GM21526 (cell line): ENCODE results near the gene TFDP2.
"Not testable (repeated sequence)": the region's sequence is repeated elsewhere in the genome, so short reads cannot be mapped to it uniquely, and the experiment has no call there.

ENCODE experiments used
- ATAC-seq: cut with Tn5 transposase; IDR thresholded peaks from one replicate; pipeline ENCODE4 v1.9.1; 2021; ENCODE audit warnings: moderate library complexity; ENCODE audit not compliant: unreplicated experiment, low FRiP score

The TFDP2 gene

DNA sequence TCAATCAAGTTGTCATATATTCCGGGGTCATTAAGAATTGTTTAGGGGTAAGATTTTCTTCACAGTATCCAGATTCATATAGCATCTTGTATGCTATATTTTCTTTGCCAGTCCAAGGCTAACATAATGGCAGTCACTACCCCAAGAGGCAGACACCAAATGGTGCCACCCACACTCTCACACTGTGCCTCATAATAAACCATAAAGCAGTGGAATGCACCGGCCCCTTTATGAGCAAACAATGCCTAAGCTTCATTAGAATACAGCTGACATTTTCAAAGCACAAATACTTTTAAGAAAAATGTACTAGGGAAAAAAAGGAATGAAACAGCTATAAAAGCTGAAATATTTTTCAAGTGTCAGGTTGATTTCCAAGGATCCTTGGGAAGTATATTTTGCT, 121.6 kb downstream of the TFDP2 start:
- peak; percentile 54 for ATAC-seq

GRCh38 chr3:142027300-142027699, 122.0 kb downstream of the TFDP2 start:
- ATAC-seq: no peak

- ATAC-seq: no peak
Observed at GRCh38 chr3:142026333-142026732, 123.0 kb downstream of the TFDP2 start.

DNA sequence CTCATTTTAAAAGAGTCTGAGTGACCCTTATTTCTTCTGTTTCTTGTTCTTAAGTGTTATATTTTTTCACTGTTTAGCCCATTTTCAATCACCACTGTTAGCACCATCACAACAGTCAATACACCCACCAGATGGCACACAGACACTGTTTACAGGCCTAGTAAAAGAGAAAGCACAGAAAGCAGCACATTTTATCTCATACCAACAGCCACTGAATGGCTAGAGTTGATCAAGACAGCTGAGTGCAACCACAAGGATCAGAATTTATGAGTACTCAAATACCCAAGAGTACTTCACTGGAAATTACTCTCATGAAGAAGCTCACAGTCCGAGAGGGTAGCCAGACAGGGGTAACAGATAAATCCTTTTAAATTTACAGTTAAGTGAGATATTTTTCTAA, 127.0 kb downstream of the TFDP2 start:
- ATAC-seq: no peak

- ATAC-seq: no peak
Observed at GRCh38 chr3:142021127-142021526, 128.2 kb downstream of the TFDP2 start.

DNA sequence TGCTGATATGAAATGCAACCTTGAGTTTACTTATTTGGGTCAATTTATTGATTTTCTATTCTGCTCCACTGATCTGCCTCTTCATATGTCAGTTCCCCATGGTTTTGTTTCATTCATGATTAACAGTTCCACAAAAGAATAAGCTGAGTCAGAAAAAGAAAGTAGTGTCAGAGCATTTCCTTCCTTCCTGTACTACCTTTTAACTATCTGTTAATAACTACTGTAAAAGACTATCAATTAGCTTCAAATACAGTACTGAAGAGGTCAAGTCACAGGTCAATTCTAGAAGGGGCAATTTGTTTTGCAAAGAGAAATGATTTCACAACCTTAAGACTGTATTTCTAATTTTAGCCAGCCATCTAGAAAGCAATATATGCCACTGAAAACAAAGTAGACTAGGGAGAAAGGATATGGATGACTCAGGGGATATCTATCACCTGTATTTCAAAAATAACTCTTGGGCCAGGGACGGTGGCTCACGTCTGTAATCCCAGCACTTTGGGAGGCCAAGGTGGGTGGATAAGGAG, 129.5 kb downstream of the TFDP2 start:
- ATAC-seq: peak; percentile 52

DNA sequence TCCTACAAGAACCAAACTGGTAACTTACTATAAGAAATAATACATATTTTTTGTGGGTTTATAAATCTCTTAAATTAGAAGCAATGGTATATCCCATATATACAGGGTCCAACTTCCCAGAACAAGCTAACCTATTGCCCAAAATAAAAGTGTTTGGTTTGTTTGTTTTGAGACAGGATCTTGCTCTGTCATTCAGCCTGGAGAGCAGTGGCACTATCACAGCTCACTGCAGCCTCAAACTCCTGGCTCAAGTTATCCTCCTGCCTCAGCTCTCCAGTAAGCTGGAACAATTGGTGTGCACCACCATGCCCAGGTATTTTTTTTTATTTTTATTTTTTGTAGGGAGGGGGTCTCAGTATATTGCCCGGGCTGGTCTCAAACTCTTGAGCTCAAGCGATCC, 135.4 kb downstream of the TFDP2 start:
- no peak for ATAC-seq

- no peak for ATAC-seq
Observed at GRCh38 chr3:142013326-142013980, 135.9 kb downstream of the TFDP2 start.

DNA sequence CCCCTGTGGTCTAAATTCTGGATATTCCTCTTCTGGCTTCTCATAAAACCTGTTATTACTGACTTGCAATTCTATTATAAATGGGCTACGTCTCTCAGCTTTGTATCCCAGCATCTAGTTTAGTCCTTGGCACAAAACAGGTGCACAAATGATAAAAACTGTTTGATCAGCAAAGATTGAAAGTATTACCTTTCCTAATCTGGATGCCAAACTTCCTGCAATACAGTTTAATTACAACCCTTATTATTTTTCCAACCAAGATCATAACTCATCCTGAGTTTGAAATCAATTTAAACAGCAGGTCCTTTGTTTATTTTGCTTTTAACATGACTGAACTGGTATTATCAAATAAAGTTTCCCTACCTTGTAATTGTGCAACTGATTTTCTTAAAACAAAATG, 140.3 kb downstream of the TFDP2 start:
- ATAC-seq: no peak

DNA sequence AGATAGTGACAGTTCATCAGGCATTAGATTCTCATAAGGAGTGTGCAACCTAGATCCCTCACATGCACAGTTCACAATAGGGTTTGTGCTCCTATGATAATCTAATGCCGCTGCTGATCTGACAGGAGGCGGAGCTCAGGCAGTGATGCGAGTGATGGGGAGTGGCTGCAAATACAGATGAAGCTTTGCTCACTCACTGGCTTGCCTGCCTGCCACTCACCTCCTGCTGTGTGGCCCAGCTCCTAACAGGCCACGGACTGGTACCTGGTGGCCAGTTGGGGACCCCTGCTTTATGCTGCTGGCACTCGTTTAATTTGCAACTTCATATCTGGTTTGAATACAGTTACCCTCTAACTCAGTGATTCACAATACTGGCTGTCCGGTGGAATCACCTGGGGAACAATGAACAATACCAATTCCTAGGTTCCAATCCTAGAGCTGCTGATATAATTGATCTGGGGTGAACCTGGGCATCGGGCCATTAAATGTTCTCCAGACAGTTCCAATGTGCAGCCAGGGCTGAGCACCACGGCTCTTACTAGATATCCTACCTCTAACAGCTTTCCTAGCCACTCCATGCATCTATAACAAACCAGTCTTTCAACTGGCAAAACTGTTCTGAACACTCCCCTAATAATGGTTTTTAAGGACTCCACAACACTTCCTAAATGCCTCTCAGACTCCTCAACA, 141.5 kb downstream of the TFDP2 start:
- no peak for ATAC-seq

DNA sequence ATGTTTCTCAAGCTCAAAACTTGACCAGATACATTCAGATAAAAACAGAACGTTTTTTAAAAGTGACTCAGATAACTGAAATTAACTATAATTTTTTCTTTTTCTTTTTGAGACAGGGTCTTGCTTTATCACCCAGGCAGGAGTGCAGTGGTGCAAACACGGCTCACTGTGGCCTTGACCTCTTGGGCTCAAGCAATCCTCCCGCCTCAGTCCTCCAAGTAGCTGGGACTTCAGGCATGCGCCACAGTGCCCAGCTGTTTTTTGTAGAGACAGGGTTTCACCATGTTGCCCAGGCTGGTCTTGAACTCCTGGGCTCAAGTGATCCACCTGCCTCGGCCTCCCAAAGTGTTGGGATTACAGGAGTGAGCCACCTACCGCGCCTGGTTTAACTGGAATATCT, 144.4 kb downstream of the TFDP2 start:
- ATAC-seq: not testable (repeated sequence)

- ATAC-seq: no peak
Observed at GRCh38 chr3:142004025-142004424, 145.3 kb downstream of the TFDP2 start.

DNA sequence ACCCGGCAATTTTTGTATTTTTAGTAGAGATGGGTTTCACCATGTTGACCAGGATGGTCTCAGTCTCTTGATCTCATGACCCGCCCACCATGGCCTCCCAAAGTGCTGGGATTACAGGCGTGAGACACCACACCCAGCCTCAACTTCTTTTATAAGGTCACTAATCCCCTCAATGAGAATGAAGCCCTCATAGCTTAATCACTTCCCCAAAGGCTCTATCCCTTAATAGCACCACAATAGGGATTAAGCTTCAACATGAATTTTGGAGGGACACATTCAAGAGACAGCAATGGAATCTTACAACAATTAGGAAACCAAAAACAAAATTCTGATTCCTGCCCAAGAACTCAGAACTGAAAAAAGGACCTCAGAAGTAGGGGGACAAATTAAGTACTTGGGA, 146.1 kb downstream of the TFDP2 start:
- no peak for ATAC-seq

- ATAC-seq: no peak
Observed at GRCh38 chr3:142000325-142000870, 148.9 kb downstream of the TFDP2 start.

- ATAC-seq: no peak
Observed at GRCh38 chr3:141998669-141999290, 150.6 kb downstream of the TFDP2 start.

DNA sequence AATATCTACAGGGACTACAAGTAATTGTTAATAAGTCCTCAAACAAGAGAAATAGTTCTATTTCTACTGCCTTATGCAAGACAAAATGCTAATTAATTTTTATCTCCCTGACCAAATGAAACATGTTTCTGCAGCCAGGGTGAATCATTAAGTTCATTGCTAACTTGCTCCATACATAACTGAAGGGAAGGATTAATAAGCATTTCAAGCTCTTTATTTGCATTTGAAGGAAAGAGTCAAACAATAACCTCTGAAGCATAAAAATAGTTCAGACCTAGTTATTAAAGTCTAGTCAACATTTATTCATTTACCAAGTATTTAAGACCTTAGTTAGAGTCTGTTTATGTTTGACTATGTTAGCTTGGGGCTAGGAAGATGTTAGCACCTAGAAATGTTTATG, 152.9 kb downstream of the TFDP2 start:
- no peak for ATAC-seq

DNA sequence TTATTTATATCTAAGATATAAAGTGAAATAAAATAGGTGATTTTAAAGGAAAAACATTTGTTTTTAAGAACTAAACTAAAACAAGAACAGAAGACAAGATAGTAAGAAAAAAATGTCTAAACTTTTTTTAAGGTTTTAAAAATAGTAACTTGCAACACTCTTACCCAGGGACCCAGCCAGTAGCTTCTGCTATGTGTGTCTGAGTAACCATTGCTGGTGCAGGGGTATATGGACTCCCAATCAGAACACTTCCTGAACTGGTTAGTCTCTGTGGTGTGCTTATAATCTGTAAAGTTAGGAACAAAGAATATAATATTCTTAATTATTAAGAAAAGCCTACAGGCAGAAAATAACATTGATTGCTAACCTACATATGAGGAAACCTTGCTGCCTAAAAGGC, 154.5 kb downstream of the TFDP2 start:
- ATAC-seq: no peak

- no peak for ATAC-seq
Observed at GRCh38 chr3:141992512-141992911, 156.8 kb downstream of the TFDP2 start.

DNA sequence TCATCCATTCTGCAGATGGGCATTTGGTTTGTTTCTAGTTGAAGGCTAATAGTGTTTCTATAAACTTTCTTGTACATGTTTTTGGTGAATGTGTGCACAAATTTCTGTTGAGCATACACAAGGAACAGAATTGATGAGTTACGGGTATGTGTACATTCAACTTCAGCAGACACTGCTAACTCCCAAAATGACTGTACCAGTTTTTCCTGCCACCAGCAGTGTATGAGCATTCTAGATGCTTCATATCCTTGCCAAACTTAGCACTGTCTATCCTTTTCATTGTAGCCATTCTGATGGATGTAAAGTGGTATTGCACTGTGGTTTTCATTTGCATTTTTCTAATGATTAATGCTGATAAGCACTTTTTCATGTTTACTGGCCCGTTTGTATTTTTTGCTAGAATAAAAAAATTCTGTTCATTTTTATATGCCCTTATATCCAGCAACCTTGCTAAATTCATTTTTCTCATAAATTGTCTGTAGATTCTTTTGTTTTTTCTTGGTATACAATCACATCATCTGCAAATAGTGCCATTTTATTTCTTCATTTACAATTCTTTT, 162.7 kb downstream of the TFDP2 start:
- ATAC-seq: no peak

DNA sequence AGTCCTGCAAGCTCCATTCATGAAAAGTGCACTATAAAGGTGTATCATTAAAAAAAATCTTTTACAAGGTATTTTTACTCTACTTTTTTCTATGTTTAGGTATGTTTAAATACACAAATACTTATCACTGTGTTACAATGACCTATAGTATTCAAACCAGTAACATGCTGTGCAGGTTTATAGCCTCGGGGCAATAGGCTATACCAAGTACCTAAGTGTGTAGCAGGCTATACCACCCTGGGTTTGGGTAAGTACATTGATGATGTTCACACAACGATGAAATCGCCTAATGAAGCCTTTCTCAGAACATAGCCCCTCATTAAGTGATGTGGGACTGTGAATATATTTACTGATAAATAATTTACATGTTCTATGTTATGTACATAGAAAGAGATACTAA, 168.3 kb downstream of the TFDP2 start:
- no peak for ATAC-seq

GRCh38 chr3:141979050-141979671, 170.2 kb downstream of the TFDP2 start:
- ATAC-seq: no peak
